KMS-11 (cell line): ENCODE results near the gene DNAJC24.

Experiments used
- H2AFZ ChIP-seq: fragments of 200-600 bp; sonication (generic); 2 replicates; pipeline ENCODE4 v1.6.1; 2016; ENCODE audit warnings: antibody characterized with exemption, mixed run types, low read depth
- H3K27ac ChIP-seq: fragments of 200-600 bp; sonication (generic); 2 replicates; pipeline ENCODE4 v1.6.1; 2016; ENCODE audit warnings: mild to moderate bottlenecking, mixed run types
- H3K27me3 ChIP-seq: fragments of 200-600 bp; sonication (generic); 2 replicates; pipeline ENCODE4 v1.6.1; 2017; ENCODE audit warnings: mild to moderate bottlenecking, low read depth, mixed run types, moderate library complexity; ENCODE audit not compliant: insufficient read depth
- H3K36me3 ChIP-seq: fragments of 200-600 bp; sonication (generic); 2 replicates; pipeline ENCODE4 v1.6.1; 2017; ENCODE audit warnings: mild to moderate bottlenecking, mixed run types; ENCODE audit not compliant: insufficient read depth
- H3K4me1 ChIP-seq: fragments of 200-600 bp; sonication (generic); 2 replicates; pipeline ENCODE4 v1.6.1; 2016; ENCODE audit warnings: mild to moderate bottlenecking, low read depth, mixed run types; ENCODE audit not compliant: poor library complexity, severe bottlenecking
- H3K4me2 ChIP-seq: fragments of 200-600 bp; sonication (generic); 2 replicates; pipeline ENCODE4 v1.7.0; 2016; ENCODE audit warnings: mild to moderate bottlenecking, mixed run types
- H3K4me3 ChIP-seq: fragments of 200-600 bp; sonication (generic); IDR thresholded peaks from 2 replicates; pipeline ENCODE4 v1.6.1; 2017; ENCODE audit warnings: low read depth, low read length, mixed read lengths; ENCODE audit not compliant: insufficient read depth
- H3K79me2 ChIP-seq: fragments of 200-600 bp; sonication (generic); 2 replicates; pipeline ENCODE4 v1.6.1; 2016; ENCODE audit warnings: low read depth, mixed run types; ENCODE audit not compliant: insufficient read depth
- H3K9ac ChIP-seq: fragments of 200-600 bp; sonication (generic); 2 replicates; pipeline ENCODE4 v1.6.1; 2016; ENCODE audit warnings: mild to moderate bottlenecking, mixed run types
- H4K20me1 ChIP-seq: fragments of 200-600 bp; sonication (generic); 2 replicates; pipeline ENCODE4 v1.6.1; 2016; ENCODE audit warnings: mild to moderate bottlenecking, mixed run types; ENCODE audit not compliant: insufficient read depth
- CTCF ChIP-seq: fragments of 200-600 bp; sonication (generic); conservative IDR thresholded peaks from 2 replicates; pipeline ENCODE4 v1.6.1; 2017; ENCODE audit warnings: low read depth, mild to moderate bottlenecking, antibody characterized with exemption, low read length, moderate library complexity, mixed read lengths

The DNAJC24 gene

GRCh38 chr11:31387379-31387778, 17.7 kb downstream of the DNAJC24 start:
- no peaks in the 10 kb centered on the region for H4K20me1 ChIP-seq
- H3K4me1 ChIP-seq: no peaks in the 10 kb centered on the region
- H2AFZ ChIP-seq: no peak overlapping the region
- H3K27me3 ChIP-seq: no peaks in the 10 kb centered on the region
- no peaks in the 10 kb centered on the region for H3K36me3 ChIP-seq
- no peak overlapping the region for H3K4me3 ChIP-seq
- H3K4me2 ChIP-seq: no peak overlapping the region
- no peaks in the 10 kb centered on the region for H3K79me2 ChIP-seq
- no peak overlapping the region for H3K9ac ChIP-seq
- no peak overlapping the region for H3K27ac ChIP-seq
- no peak for TF ChIP-seq CTCF

- no peak overlapping the region for H2AFZ ChIP-seq
- H3K27ac ChIP-seq: no peak overlapping the region
- no peaks in the 10 kb centered on the region for H3K4me1 ChIP-seq
- peak; percentile 59 for TF ChIP-seq CTCF
- no peak overlapping the region for H3K4me2 ChIP-seq
- no peaks in the 10 kb centered on the region for H3K36me3 ChIP-seq
- H3K4me3 ChIP-seq: no peak overlapping the region
- no peak overlapping the region for H3K9ac ChIP-seq
- H3K27me3 ChIP-seq: no peaks in the 10 kb centered on the region
- no peaks in the 10 kb centered on the region for H4K20me1 ChIP-seq
- no peaks in the 10 kb centered on the region for H3K79me2 ChIP-seq
These were observed 27.7 kb downstream of the DNAJC24 start for GRCh38 chr11:31397239-31397834.

- H3K27me3 ChIP-seq: no peaks in the 10 kb centered on the region
- H4K20me1 ChIP-seq: no peaks in the 10 kb centered on the region
- H3K36me3 ChIP-seq: no peaks in the 10 kb centered on the region
- no peaks in the 10 kb centered on the region for H3K79me2 ChIP-seq
- no peaks in the 10 kb centered on the region for H3K4me1 ChIP-seq
- H3K4me3 ChIP-seq: no peak overlapping the region
- no peak overlapping the region for H3K27ac ChIP-seq
- no peak overlapping the region for H3K4me2 ChIP-seq
- no peak overlapping the region for H3K9ac ChIP-seq
- H2AFZ ChIP-seq: no peak overlapping the region
- TF ChIP-seq CTCF: no peak
These were observed 35.0 kb downstream of the DNAJC24 start for GRCh38 chr11:31404614-31405013.

- Histone ChIP-seq H3K9ac (no peak overlapping the region), H3K27me3 (no peaks in the 10 kb centered on the region), H3K79me2 (no peaks in the 10 kb centered on the region), H4K20me1 (no peaks in the 10 kb centered on the region), H2AFZ (no peak overlapping the region), H3K4me1 (no peaks in the 10 kb centered on the region), H3K4me3 (no peak overlapping the region), H3K27ac (no peak overlapping the region), H3K4me2 (no peak overlapping the region), H3K36me3 (no peaks in the 10 kb centered on the region)
- no peak for TF ChIP-seq CTCF
These were observed 38.5 kb downstream of the DNAJC24 start for GRCh38 chr11:31408201-31408600.
